Ectodermal cell (in vitro differentiated cells): ENCODE measurements around the gene ZNF614. TPM values are rescaled to one million over a fixed set of nuclear protein-coding genes. Genes with fewer than 3 reads are reported as not detected.
"Not testable (repeated sequence)": the region's sequence is repeated elsewhere in the genome, so short reads cannot be mapped to it uniquely, and the experiment has no call there.

Experiments
- H3K27ac ChIP-seq: 2 replicates; pipeline ENCODE4 v1.7.0; 2013; ENCODE audit warnings: mild to moderate bottlenecking, low read depth, low read length; ENCODE audit not compliant: insufficient read depth, poor library complexity, severe bottlenecking
- H3K27me3 ChIP-seq: 2 replicates; pipeline ENCODE4 v1.7.0; 2013; ENCODE audit warnings: mild to moderate bottlenecking, low read length; ENCODE audit not compliant: insufficient read depth, control insufficient read depth, poor library complexity, severe bottlenecking
- H3K36me3 ChIP-seq: one replicate; pipeline ENCODE4 v1.7.0; 2013; ENCODE audit warnings: low read length; ENCODE audit not compliant: control insufficient read depth, insufficient read depth
- H3K4me1 ChIP-seq: one replicate; pipeline ENCODE4 v1.7.0; 2013; ENCODE audit warnings: low read length; ENCODE audit not compliant: control insufficient read depth, insufficient read depth
- H3K4me3 ChIP-seq: 2 replicates; pipeline ENCODE4 v1.7.0; 2013; ENCODE audit warnings: low read depth, low read length, control low read depth; ENCODE audit not compliant: insufficient read depth
- H3K9me3 ChIP-seq: 2 replicates; pipeline ENCODE4 v1.7.0; 2013; ENCODE audit warnings: mild to moderate bottlenecking, low read length, moderate library complexity; ENCODE audit not compliant: control insufficient read depth
- WGBS, 2 experiments: methylation state at CpG; one replicate each; pipeline ENCODE4 v1.1.7; 2013; ENCODE audit warnings: missing lambda C conversion rate in 2 of 2; 5-methylcytosine and 5-hydroxymethylcytosine counted together
- polyA plus RNA-seq, 4 experiments: library from polyadenylated mRNA; stranded (reverse); fragments of 50-300 nt; gene quantifications; one replicate each; pipeline ENCODE4 v1.2.3, GENCODE V29; 2013

Gene ZNF614
- polyA plus RNA-seq (2013, experiment 1 of 4), result 15.2 TPM
- polyA plus RNA-seq (2013, experiment 2 of 4), result 15.2 TPM
- polyA plus RNA-seq (2013, experiment 3 of 4), result 13.8 TPM
- polyA plus RNA-seq (2013, experiment 4 of 4), result 14.8 TPM

GRCh38 chr19:52028027-52028779 lies at the start of gene ZNF614:
TSS of gene ZNF614 (minus strand) at chr19:52028379. CDS start at chr19:52025745, 2,634 bp downstream.
- H3K36me3 ChIP-seq, result peaks cover 25% of the 10 kb centered on the region
- 0 to 1% methylated on average over 53 of the region's 53 CpGs for WGBS, 2 experiments
- H3K27ac ChIP-seq, result peak within 1 kb of the TSS; percentile 95
- H3K27me3 ChIP-seq, result no peaks in the 10 kb centered on the region
- peaks cover 7% of the 10 kb centered on the region for H3K4me1 ChIP-seq
- H3K4me3 ChIP-seq, result peak within 1 kb of the TSS; percentile 95
- no peaks in the 10 kb centered on the region for H3K9me3 ChIP-seq

GRCh38 chr19:52070496-52070895 lies 42.3 kb upstream of the ZNF614 start:
- 96% methylated on average over 5 of the region's 5 CpGs for WGBS, 2 experiments
- Histone ChIP-seq H3K4me3 (no peak overlapping the region), H3K27ac (no peak overlapping the region), H3K4me1 (no peaks in the 10 kb centered on the region), H3K27me3 (no peaks in the 10 kb centered on the region), H3K9me3 (peaks cover 14% of the 10 kb centered on the region), H3K36me3 (peaks cover 34% of the 10 kb centered on the region)

- WGBS, 2 experiments, result 76 to 82% methylated on average over 1 of the region's 2 CpGs
- peaks cover 32% of the 10 kb centered on the region for H3K36me3 ChIP-seq
- no peak overlapping the region for H3K27ac ChIP-seq
- H3K9me3 ChIP-seq, result peaks cover 16% of the 10 kb centered on the region
- H3K4me3 ChIP-seq, result no peak overlapping the region
- H3K27me3 ChIP-seq, result no peaks in the 10 kb centered on the region
- H3K4me1 ChIP-seq, result no peaks in the 10 kb centered on the region
Observed at GRCh38 chr19:52069653-52070052, 41.5 kb upstream of the ZNF614 start.

DNA sequence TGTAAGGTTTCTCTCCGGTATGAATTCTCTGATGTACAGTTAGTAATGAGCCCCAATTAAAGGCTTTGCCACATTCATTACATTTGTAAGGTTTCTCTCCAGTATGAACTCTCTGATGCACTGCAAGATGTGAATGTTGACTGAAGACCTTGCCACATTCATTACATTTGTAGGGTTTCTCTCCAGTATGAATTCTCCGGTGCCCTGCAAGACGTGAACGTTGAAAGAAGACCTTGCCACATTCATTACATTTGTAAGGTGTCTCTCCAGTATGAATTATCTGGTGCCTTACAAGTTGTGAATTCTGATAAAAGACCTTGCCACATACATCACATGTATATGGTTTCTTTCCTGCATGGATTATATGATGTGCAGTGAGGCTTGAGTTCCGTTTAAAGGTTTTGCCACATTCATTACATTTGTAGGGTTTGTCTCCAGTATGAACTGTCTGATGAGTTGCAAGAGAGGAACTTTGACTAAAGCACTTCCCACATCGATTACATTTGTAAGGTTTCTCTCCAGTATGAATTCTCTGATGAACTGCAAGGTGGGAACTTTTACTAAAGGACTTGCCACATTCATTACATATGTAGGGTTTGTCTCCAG lies 38.2 kb upstream of the ZNF614 start:
- H3K27ac ChIP-seq, result no peak overlapping the region
- no peaks in the 10 kb centered on the region for H3K27me3 ChIP-seq
- H3K9me3 ChIP-seq, result peaks cover 22% of the 10 kb centered on the region
- H3K36me3 ChIP-seq, result peaks cover 32% of the 10 kb centered on the region
- no peaks in the 10 kb centered on the region for H3K4me1 ChIP-seq
- 90 to 94% methylated on average over 6 of the region's 6 CpGs for WGBS, 2 experiments
- H3K4me3 ChIP-seq, result no peak overlapping the region

DNA sequence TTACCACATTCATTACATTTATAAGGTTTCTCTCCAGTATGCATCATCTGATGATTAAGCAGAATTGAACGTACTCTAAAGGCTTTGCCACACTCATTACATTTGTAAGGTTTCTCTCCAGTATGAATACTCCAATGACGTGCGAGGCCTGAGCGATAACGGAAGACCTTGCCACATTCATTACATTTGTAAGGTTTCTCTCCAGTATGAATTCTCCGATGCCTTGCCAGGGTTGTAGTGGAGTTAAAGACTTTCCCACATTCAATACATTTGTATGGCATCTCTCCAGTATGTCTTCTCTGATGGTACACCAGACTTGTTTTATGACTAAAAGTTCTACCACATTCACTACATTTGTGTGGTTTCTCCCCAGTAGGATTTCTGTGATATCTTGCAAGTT lies 37.2 kb upstream of the ZNF614 start:
- peaks cover 20% of the 10 kb centered on the region for H3K9me3 ChIP-seq
- no peaks in the 10 kb centered on the region for H3K4me1 ChIP-seq
- 96% methylated on average over 6 of the region's 6 CpGs for whole genome bisulfite sequencing, 2 experiments
- no peak overlapping the region for H3K27ac ChIP-seq
- peaks cover 32% of the 10 kb centered on the region for H3K36me3 ChIP-seq
- H3K4me3 ChIP-seq, result no peak overlapping the region
- H3K27me3 ChIP-seq, result no peaks in the 10 kb centered on the region

- WGBS, 2 experiments, result 95 to 96% methylated on average over 3 of the region's 3 CpGs
- H3K4me3 ChIP-seq, H3K9me3 ChIP-seq: not testable (repeated sequence)
Observed at GRCh38 chr19:52056480-52056879, 28.3 kb upstream of the ZNF614 start.

DNA sequence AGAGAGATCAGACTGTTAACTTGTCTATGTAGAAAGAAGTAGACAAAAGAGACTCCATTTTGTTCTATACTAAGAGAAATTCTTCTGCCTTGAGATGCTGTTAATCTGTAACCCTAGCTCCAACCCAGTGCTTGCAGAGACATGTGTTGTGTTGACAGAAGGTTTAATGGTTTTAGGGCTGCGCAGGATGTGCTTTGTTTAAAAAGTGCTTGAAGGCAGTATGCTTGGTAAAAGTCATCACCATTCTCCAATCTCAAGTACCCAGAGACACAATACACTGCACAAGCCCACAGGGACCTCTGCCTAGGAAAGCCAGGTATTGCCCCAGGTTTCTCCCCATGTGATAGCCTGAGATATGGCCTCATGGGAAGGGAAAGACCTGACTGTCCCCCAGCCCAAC lies 23.6 kb upstream of the ZNF614 start:
- not testable (repeated sequence) for H3K9me3 ChIP-seq, H3K4me3 ChIP-seq, H3K36me3 ChIP-seq, H3K27ac ChIP-seq, H3K4me1 ChIP-seq, H3K27me3 ChIP-seq
- 100% methylated on average over 1 of the region's 1 CpG for WGBS, 2 experiments

More at GRCh38 chr19:52056480-52056879, 28.3 kb upstream of the ZNF614 start:
- H3K27ac ChIP-seq, H3K27me3 ChIP-seq, H3K4me1 ChIP-seq, H3K36me3 ChIP-seq: not testable (repeated sequence)

DNA sequence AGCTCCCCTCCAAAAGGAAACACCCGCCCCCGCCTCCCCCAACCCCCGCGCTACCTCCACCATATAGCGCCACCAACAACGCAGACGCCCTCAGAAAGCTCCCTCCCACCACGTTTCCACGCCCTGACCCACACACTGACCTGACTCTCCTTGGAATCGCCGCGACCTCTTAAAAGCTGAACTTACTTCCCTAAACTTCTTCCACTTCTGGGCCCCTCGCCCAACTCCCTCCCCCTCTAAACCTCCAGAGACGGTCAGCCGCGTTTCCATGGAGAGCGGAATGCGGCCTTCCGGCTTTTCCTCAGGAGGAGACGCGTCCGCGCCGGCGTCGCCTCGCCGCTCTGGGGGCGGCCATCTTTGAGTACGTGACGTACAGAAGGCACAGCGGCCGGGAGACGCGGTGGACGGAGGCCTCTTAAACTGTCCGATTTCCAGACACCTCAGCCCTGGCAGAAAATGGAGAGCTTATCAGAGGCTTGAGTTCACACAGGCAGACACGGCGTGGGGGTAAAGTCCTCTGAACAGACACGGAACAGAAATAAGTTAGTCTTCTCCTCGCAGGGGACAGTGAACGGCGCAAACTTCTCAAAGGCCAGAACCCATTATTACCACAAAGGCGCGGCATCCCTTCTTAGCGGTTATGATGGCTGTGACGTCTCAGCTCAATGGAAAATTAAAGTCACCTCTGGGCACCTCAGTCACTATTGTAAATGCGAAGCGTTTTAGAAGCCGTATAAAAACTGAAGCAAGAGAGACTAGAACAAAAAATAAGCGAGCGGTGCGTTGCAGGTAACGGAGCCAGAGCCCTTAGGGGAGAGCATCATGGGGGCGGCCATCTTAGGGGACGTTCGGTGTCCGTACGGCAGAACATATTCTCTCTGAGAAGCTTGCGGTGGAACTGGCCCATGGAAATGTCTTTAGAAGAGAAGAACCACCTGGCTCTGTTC lies 20.6 kb upstream of the ZNF614 start, which contains the start of gene ZNF432:
Gene ZNF432, minus strand, starts transcription at position 284 of the 947 bp plus-strand sequence. CDS start 1,970 bp downstream, outside the sequence.
- WGBS, 2 experiments, result 1% methylated on average over 60 of the region's 60 CpGs
- peaks cover 4% of the 10 kb centered on the region for H3K9me3 ChIP-seq
- no peaks in the 10 kb centered on the region for H3K4me1 ChIP-seq
- no peaks in the 10 kb centered on the region for H3K27me3 ChIP-seq
- H3K4me3 ChIP-seq, result peak within 1 kb of the TSS; percentile 83
- peaks cover 27% of the 10 kb centered on the region for H3K36me3 ChIP-seq
- peak within 1 kb of the TSS; percentile 99 for H3K27ac ChIP-seq

- Histone ChIP-seq H3K4me3 (no peak overlapping the region), H3K27ac (no peak overlapping the region), H3K36me3 (peaks cover 78% of the 10 kb centered on the region), H3K27me3 (no peaks in the 10 kb centered on the region), H3K4me1 (no peaks in the 10 kb centered on the region), H3K9me3 (peaks cover 15% of the 10 kb centered on the region)
- 94 to 99% methylated on average over 3 to 4 of the region's 4 CpGs for WGBS, 2 experiments
Observed at GRCh38 chr19:52039169-52039568, 11.0 kb upstream of the ZNF614 start.
